Rectal smooth muscle tissue (tissue), 1 donor: ENCODE results near the gene TBC1D19.
"Not testable (repeated sequence)": the region's sequence is repeated elsewhere in the genome, so short reads cannot be mapped to it uniquely, and the experiment has no call there.

Experiments
- H3K27ac ChIP-seq: one replicate; pipeline ENCODE4 v1.7.0; 2013; ENCODE audit warnings: low read depth, low read length, inconsistent platforms
- H3K27me3 ChIP-seq: one replicate; pipeline ENCODE4 v1.7.0; 2013; ENCODE audit warnings: low read length; ENCODE audit not compliant: control insufficient read depth, insufficient read depth
- H3K36me3 ChIP-seq: one replicate; pipeline ENCODE4 v1.7.0; 2013; ENCODE audit warnings: low read length; ENCODE audit not compliant: control insufficient read depth, insufficient read depth
- H3K4me1 ChIP-seq: one replicate; pipeline ENCODE4 v1.7.0; 2013; ENCODE audit warnings: low read length; ENCODE audit not compliant: control insufficient read depth, insufficient read depth
- H3K4me3 ChIP-seq: one replicate; pipeline ENCODE4 v1.7.0; 2013; ENCODE audit warnings: low read length
- H3K9ac ChIP-seq: one replicate; pipeline ENCODE4 v1.7.0; 2013; ENCODE audit warnings: low read length

TBC1D19 gene, protein sequence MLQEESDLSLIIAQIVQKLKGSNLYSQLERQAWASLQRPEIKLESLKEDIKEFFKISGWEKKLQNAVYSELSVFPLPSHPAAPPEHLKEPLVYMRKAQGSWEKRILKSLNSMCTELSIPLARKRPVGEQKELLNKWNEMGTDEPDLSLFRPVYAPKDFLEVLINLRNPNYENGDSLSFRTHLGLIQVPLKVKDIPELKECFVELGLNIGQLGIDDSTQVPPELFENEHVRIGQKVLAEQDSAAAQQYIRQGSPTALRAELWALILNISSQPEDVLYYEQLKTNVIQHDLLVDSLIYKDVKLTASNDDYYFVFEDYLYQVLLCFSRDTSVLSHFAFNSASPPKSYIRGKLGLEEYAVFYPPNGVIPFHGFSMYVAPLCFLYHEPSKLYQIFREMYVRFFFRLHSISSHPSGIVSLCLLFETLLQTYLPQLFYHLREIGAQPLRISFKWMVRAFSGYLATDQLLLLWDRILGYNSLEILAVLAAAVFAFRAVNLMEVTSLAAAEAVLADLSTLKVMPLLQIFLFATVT

DNA sequence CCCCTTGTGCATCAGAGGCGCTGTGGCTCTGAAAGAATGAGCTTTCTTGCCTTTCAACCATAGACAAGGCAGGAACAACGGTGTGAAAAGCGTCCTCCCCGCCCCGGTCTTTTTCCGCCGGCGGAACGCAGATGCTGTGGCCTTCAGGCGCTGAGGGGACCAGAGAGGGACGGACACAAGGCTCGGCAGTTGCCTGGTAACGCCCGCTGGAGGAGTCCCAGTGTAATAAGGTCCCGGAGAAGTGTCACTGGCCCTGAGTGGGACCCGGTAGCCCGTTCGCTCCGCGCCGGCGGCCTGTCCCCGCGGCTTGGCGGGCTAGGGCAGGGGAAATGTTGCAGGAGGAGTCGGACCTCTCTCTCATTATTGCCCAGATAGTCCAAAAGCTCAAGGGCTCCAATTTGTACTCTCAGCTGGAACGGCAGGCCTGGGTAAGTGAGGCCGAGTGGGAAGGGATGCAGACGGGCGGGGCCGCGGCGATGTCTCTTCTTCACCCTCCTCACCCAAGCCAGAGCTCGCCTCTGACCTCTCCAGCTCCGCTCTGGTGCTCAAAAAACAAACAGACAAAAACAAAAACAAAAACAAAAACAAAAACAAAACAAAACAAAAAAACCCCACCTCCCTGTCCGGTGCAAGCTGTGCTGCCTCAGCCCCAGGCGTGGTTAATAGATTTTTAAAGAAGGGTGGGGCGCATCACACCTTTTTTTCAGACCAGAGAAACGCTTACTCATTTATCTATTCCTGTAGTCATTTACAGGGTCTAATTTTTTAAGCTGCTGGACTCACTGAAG, at the start of gene TBC1D19:
Gene TBC1D19 (plus strand): TSS at position 220 of the 788 bp plus-strand sequence. CDS start 110 bp downstream, at position 330.
- no peaks in the 10 kb centered on the region for H3K36me3 ChIP-seq
- peaks cover 6% of the 10 kb centered on the region for H3K4me1 ChIP-seq
- H3K4me3 ChIP-seq: peak within 1 kb of the TSS; percentile 90
- H3K9ac ChIP-seq: peak within 1 kb of the TSS; percentile 61
- peak within 1 kb of the TSS; percentile 46 for H3K27ac ChIP-seq
- no peaks in the 10 kb centered on the region for H3K27me3 ChIP-seq

DNA sequence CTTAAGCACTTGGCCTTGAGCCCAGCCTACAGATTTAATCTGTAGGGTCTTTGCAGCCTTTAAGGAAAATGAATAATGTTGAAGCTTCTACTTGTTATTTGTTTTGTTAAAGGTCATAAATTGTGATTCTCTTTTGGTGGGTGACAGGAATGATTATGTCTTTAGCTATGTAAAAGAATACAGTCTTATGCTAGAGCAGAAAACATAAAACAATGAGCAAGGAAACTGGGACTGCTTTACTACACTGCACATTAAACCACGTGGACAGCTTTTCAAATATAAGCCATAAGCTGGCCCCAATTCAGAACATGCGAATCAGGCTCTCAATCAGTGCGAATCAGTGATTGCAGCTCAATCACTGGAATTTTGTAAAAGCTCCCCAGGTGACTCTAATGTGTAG, 40.9 kb upstream of the TBC1D19 start:
- Histone ChIP-seq H3K9ac (no peak overlapping the region), H3K4me1 (no peaks in the 10 kb centered on the region), H3K4me3 (no peak overlapping the region), H3K27ac (no peak overlapping the region), H3K36me3 (no peaks in the 10 kb centered on the region), H3K27me3 (no peaks in the 10 kb centered on the region)

DNA sequence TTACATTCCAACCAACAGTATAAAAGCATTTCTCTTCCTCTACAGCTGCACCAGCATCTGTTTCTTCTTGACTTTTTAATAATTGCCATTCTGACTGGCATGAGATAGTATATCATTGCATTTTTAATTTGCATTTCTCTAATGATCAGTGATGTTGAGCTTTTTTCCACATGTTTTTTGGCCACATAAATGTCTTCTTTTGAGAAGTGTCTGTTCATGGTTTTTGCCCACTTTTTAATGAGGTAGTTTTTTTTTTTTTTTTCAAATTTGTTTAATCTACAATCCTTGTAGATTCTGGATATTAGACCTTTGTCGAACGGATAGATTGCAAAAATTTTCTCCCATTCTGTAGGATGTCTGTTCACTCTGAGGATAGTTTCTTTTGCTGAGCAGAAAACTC, 39.5 kb upstream of the TBC1D19 start:
- no peak overlapping the region for H3K4me3 ChIP-seq

DNA sequence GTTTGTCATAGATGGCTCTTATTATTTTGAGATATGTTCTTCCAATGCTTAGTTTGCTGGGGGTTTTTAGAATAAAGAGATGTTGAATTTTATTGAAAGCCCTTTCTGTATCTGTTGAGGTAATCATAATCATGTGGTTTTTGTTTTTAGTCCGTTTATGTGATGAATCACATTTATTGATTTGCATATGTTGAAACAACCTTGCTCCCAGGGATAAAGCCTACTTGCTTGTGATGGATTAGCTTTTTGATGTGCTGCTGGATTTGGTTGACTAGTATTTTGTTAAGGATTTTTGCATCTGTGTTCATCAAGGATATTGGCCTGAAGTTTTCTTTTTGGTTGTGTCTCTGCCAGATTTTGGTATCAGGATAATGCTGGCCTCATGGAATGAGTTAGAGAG, 35.5 kb upstream of the TBC1D19 start:
- not testable (repeated sequence) for H3K36me3 ChIP-seq

More for the DNA sequence above, 39.5 kb upstream of the TBC1D19 start:
- Histone ChIP-seq H3K27me3 (no peaks in the 10 kb centered on the region), H3K9ac (no peak overlapping the region), H3K36me3 (no peaks in the 10 kb centered on the region), H3K4me1 (no peaks in the 10 kb centered on the region), H3K27ac (no peak overlapping the region)

DNA sequence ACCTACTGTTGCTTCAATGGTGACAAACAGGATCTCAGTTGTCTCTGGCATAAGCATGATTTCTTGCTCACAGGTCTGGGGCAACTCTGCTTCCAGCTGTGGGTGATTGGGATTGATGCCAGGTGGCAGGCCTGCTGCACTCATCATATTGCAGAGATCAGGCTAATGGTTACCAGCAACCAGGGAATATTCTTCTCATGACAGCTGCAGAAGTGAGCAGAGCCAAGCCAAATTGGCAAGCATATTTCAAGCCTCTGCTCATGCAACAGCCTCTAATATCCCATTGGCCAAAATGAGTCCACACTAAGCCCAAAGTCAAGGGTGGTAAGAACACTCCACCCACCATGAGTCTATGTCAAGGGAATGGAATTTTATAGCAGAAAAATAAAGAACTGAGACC, 26.7 kb upstream of the TBC1D19 start:
- Histone ChIP-seq H3K36me3 (no peaks in the 10 kb centered on the region), H3K9ac (no peak overlapping the region), H3K4me3 (no peak overlapping the region), H3K4me1 (peaks cover 2% of the 10 kb centered on the region), H3K27ac (no peak overlapping the region), H3K27me3 (no peaks in the 10 kb centered on the region)

More for the DNA sequence above, 35.5 kb upstream of the TBC1D19 start:
- not testable (repeated sequence) for H3K4me1 ChIP-seq, H3K27me3 ChIP-seq, H3K9ac ChIP-seq, H3K4me3 ChIP-seq, H3K27ac ChIP-seq

DNA sequence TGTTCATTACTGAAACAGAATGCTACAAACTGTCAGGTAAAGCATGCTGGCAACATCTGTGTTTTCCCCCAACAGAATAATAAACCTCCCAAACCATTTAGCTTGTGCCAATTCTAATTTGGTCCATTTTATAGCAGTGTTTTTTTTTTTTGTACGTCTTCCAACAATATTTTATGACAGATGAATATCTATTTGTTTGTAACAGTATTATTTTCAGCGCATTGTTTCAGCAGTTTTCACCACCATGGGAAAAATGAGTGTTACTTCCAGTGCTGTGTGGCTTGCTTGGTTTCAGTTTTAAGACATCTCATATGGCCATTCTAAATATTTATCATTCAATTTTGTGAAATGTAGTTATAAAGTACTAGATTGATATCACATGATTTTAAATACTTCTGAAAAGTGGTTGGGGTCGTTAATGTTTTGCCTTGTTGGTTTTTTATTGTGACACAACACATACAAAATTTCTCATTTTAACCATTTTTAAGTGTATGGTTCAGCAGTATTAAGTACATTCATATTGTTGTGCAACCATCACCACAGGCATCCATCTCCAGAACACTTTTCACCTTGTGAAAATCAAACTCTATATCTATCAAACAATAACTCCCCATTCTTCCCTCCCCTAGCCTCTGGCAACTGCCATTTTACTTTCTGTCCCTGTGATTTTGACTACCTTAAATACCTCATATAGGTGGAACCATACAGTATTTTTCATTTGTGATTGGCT, 25.6 kb upstream of the TBC1D19 start:
- Histone ChIP-seq H3K9ac (no peak overlapping the region), H3K27me3 (no peaks in the 10 kb centered on the region), H3K27ac (no peak overlapping the region), H3K36me3 (no peaks in the 10 kb centered on the region), H3K4me3 (no peak overlapping the region), H3K4me1 (peaks cover 2% of the 10 kb centered on the region)

DNA sequence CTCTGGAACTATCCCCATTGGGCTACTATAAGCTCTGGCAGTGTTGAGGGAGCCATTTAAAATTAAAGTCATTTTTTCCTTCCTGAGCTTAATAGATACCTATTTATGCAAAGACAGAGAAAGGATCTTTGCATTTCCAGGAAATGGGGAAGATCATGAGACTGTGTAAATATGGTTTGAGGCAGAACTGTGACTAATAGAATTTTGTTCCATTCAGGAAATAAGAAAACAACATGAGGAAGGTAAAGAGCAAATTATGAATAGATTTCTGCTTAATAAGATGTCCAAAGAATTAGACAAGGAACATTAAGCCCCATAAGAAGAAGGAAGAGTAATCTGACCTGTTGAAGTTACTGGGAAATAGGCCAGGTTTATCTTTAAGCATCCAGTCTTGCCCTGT, 17.8 kb upstream of the TBC1D19 start:
- no peaks in the 10 kb centered on the region for H3K27me3 ChIP-seq
- no peaks in the 10 kb centered on the region for H3K36me3 ChIP-seq
- no peaks in the 10 kb centered on the region for H3K4me1 ChIP-seq
- H3K4me3 ChIP-seq: no peak overlapping the region
- no peak overlapping the region for H3K9ac ChIP-seq
- no peak overlapping the region for H3K27ac ChIP-seq

DNA sequence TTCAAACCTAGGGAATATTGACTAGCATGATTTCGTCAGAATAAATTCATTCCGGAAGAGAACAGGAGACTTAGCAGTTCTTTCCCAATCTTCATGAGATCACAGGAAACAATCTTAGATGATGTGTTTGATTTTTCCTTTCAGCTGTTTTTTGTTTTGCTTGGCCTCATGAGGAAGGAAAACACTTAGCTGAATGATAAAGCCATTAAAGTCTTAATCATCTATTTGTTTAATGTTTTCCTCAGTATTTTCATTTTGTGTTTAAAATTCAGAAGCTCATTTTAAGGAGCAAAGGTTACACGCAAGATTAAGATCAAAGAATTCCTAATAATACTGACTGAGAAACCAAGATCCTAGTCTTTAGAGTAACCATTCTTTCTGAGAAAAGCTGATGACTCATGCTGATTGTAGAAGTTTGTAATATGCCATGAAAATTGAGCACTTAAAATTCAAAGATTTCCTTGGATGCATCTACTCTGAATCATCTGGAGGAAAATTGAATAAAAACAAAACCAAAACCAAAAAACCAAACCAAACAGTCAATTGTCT, 15.4 kb upstream of the TBC1D19 start:
- H3K27ac ChIP-seq: no peak overlapping the region
- no peaks in the 10 kb centered on the region for H3K36me3 ChIP-seq
- H3K9ac ChIP-seq: no peak overlapping the region
- no peaks in the 10 kb centered on the region for H3K27me3 ChIP-seq
- no peak overlapping the region for H3K4me3 ChIP-seq
- H3K4me1 ChIP-seq: no peaks in the 10 kb centered on the region

DNA sequence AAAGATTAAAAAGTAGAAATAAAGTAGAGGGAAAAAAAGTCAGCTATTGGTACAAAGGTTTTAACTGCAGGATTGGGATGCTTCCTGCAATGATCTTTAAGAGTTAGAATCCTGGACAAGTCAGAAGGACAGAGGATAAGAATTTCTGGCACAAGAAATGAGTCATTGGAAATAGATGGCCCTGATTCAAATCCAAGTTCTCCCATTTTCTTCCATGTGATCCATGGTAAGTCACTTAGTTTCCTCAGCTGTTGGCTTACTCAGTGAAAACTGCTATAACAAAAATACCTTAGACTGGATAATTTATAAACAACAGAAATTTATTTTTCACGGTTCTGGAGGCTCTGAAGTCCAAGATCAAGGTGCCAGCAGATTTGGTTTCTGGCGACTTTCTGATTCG, 13.3 kb upstream of the TBC1D19 start:
- no peak overlapping the region for H3K4me3 ChIP-seq
- H3K27me3 ChIP-seq: no peaks in the 10 kb centered on the region
- no peaks in the 10 kb centered on the region for H3K36me3 ChIP-seq
- H3K4me1 ChIP-seq: no peaks in the 10 kb centered on the region
- no peak overlapping the region for H3K9ac ChIP-seq
- H3K27ac ChIP-seq: no peak overlapping the region

DNA sequence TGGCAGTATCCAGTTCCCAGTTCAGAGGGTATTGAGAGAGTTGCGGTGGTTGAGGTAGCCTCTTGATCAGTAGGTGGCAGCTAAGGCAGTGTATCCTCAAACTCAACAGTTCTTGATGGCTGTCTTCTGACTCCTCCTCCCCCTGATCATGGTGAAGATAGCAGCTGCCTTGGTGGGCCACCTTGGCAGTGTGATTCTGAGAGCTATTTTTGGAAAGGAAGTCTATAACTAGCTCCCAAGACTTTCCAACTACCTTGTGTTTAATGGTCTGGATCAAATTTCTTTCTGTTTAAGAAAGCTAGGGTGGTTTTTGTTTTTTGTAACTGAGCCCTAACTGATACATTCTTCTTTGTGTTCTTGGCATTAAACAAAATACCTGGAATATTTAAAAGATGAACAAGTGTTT, 10.5 kb upstream of the TBC1D19 start:
- H3K4me3 ChIP-seq: no peak overlapping the region
- H3K27ac ChIP-seq: no peak overlapping the region
- H3K36me3 ChIP-seq: no peaks in the 10 kb centered on the region
- no peak overlapping the region for H3K9ac ChIP-seq
- H3K4me1 ChIP-seq: no peaks in the 10 kb centered on the region
- no peaks in the 10 kb centered on the region for H3K27me3 ChIP-seq

DNA sequence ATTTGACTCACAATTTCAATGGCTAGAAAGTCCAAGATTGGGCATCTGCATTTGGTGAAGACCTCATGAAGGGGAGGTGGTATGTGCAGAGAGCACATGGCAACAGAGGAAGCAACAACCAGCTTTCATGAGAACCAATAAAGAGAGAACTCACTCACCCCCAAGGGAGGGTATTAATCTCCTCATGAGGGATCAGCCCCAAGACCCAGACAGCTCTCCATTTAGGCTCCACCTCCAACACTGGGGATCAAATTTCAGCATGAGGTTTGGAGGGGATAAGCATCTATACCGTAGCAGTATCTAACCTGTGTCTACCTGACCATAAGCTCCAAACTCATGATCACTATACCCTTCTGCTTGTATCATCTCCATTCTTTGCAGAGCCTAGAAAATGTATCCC, 9.3 kb upstream of the TBC1D19 start:
- H3K9ac ChIP-seq: no peak overlapping the region
- H3K36me3 ChIP-seq: no peaks in the 10 kb centered on the region
- no peaks in the 10 kb centered on the region for H3K27me3 ChIP-seq
- H3K4me1 ChIP-seq: no peaks in the 10 kb centered on the region
- no peak overlapping the region for H3K4me3 ChIP-seq
- H3K27ac ChIP-seq: no peak overlapping the region

DNA sequence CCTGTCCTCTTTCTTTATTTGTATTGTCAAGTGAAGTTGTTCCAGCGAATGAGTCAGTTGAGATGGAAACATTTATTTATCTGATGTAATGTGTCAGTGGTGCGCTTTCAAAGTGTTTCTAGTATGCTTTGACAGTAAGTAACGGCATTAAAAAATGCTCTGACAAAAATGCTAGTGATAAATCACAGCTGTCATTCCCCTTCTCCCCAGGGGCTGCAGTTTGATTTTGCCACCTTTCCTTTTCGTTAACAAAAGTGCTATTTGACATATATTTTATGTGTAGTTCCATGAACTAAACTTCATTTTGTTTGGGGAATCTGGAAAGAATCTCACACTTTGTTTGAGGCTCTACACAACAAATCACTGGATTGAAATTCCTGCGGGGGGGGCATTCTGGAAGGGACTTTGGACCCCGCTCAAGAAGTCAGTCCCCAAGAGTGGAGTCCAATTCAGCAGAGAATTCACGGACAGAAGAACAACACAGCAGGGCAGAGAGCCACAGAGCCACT, 7.6 kb upstream of the TBC1D19 start:
- H3K4me3 ChIP-seq: no peak overlapping the region

More for the DNA sequence above, 7.6 kb upstream of the TBC1D19 start:
- no peak overlapping the region for H3K9ac ChIP-seq
- H3K36me3 ChIP-seq: no peaks in the 10 kb centered on the region
- no peaks in the 10 kb centered on the region for H3K27me3 ChIP-seq
- H3K4me1 ChIP-seq: no peaks in the 10 kb centered on the region
- no peak overlapping the region for H3K27ac ChIP-seq
